SK-N-SH (cell line): ENCODE data around the gene CLEC16A. TPM values are rescaled to one million over a fixed set of nuclear protein-coding genes. Genes with fewer than 3 reads are reported as not detected.

Source experiments
- CTCF ChIA-PET: fragments of 300-600, 350-600 bp; formaldehyde crosslinking; extraction: SDS; loops from one replicate; lab custom pipeline; 2021; lab: Yijun Ruan, JAX
- POLR2A ChIA-PET: fragments of 350-600 bp; sonication (Branson Sonifier 250); formaldehyde crosslinking; extraction: SDS; loops from one replicate; lab custom pipeline; 2020; ENCODE audit warnings: antibody characterized with exemption, inconsistent platforms; lab: Yijun Ruan, JAX
- DNase-seq: peaks from one replicate; pipeline ENCODE4 v3.0.0; 2012
- H2AFZ ChIP-seq: fragments of 200-600 bp; sonication (generic); 2 replicates; pipeline ENCODE4 v1.8.1; 2016; ENCODE audit warnings: antibody characterized with exemption, mild to moderate bottlenecking, low read depth
- H3F3A ChIP-seq: fragments of 200-600 bp; sonication (generic); replicated peaks from 2 replicates; pipeline ENCODE3; 2016; ENCODE audit warnings: antibody characterized with exemption, mild to moderate bottlenecking; ENCODE audit not compliant: insufficient read depth
- H3K27ac ChIP-seq, 2 experiments: fragments of 200-500 bp in 1 of 2; fragments of 200-600 bp in 1 of 2; sonication (Bioruptor generic) in 1 of 2; sonication (generic), shearing (Covaris generic) in 1 of 2; 2 replicates each; pipeline versions ENCODE4 v1.5.1 to v1.6.1; 2014 to 2016; ENCODE audit warnings: low read depth in 2 of 2, inconsistent platforms in 1 of 2, low read length in 1 of 2, mild to moderate bottlenecking in 1 of 2, mixed read lengths in 1 of 2
- H3K27me3 ChIP-seq: fragments of 200-600 bp; sonication (generic), shearing (Covaris generic); 2 replicates; pipeline ENCODE4 v1.6.1; 2016; ENCODE audit warnings: mixed run types; ENCODE audit not compliant: insufficient read depth
- H3K36me3 ChIP-seq, 2 experiments: fragments of 200-500 bp in 1 of 2; fragments of 200-600 bp in 1 of 2; sonication (Bioruptor generic) in 1 of 2; sonication (generic) in 1 of 2; replicated peaks in 1 of 2; 2 replicates each; pipeline versions ENCODE3 to v1.5.1; 2014 to 2016; ENCODE audit warnings: low read length in 1 of 2, mild to moderate bottlenecking in 1 of 2; ENCODE audit not compliant: insufficient read depth in 2 of 2, control insufficient read depth in 1 of 2
- H3K4me1 ChIP-seq, 2 experiments: fragments of 200-500 bp in 1 of 2; fragments of 200-600 bp in 1 of 2; sonication (Bioruptor generic) in 1 of 2; sonication (generic), shearing (Covaris generic) in 1 of 2; 2 replicates each; pipeline versions ENCODE4 v1.5.1 to v1.6.1; 2014 to 2016; ENCODE audit warnings: low read depth in 1 of 2, low read length in 1 of 2, mixed run types in 1 of 2; ENCODE audit not compliant: insufficient read depth in 2 of 2, control insufficient read depth in 1 of 2
- H3K4me2 ChIP-seq: fragments of 200-600 bp; sonication (generic), shearing (Covaris generic); 2 replicates; pipeline ENCODE4 v1.6.1; 2017; ENCODE audit warnings: mixed run types
- H3K4me3 ChIP-seq, 2 experiments: fragments of 200-500 bp in 1 of 2; fragments of 200-600 bp in 1 of 2; sonication (Bioruptor generic) in 1 of 2; sonication (generic), shearing (Covaris generic) in 1 of 2; 2 replicates each; pipeline versions ENCODE4 v1.5.1 to v1.8.1; 2014 to 2016; ENCODE audit warnings: low read depth in 2 of 2, inconsistent platforms in 1 of 2, low read length in 1 of 2, mild to moderate bottlenecking in 1 of 2, mixed read lengths in 1 of 2, moderate library complexity in 1 of 2
- H3K79me2 ChIP-seq: fragments of 200-600 bp; sonication (generic); 2 replicates; pipeline ENCODE4 v1.8.1; 2017; ENCODE audit warnings: mild to moderate bottlenecking; ENCODE audit not compliant: insufficient read depth
- H3K9ac ChIP-seq: fragments of 200-600 bp; sonication (generic); 2 replicates; pipeline ENCODE4 v1.6.1; 2017; ENCODE audit warnings: mixed run types
- H3K9me2 ChIP-seq: fragments of 200-600 bp; sonication (generic); 2 replicates; pipeline ENCODE4 v1.6.1; 2017; ENCODE audit warnings: mixed run types
- H3K9me3 ChIP-seq: fragments of 200-600 bp; sonication (generic); 2 replicates; pipeline ENCODE4 v1.6.1; 2017; ENCODE audit warnings: mixed run types, mild to moderate bottlenecking, moderate library complexity
- H4K20me1 ChIP-seq: fragments of 200-600 bp; sonication (generic); 2 replicates; pipeline ENCODE4 v1.6.1; 2017; ENCODE audit warnings: mild to moderate bottlenecking, mixed run types; ENCODE audit not compliant: insufficient read depth
- CHD2 ChIP-seq: fragments of 150-350 bp; IDR thresholded peaks from 2 replicates; pipeline ENCODE4 v1.6.1; 2018; ENCODE audit warnings: low read length; ENCODE audit not compliant: partially characterized antibody
- CTCF ChIP-seq: fragments of 200-600 bp; sonication (generic); IDR thresholded peaks from 2 replicates; pipeline ENCODE4 v1.6.1; 2017; ENCODE audit warnings: antibody characterized with exemption, mild to moderate bottlenecking, moderate library complexity
- EP300 ChIP-seq, 2 experiments: IDR thresholded peaks; 2 replicates each; pipeline versions ENCODE4 v1.4.0 to v1.6.1; 2012; ENCODE audit warnings: borderline replicate concordance in 1 of 2, low read depth in 1 of 2, low read length in 1 of 2
- GABPA ChIP-seq: IDR thresholded peaks from 2 replicates; pipeline ENCODE4 v1.4.0; 2012; ENCODE audit warnings: low read depth, mild to moderate bottlenecking
- GATA2 ChIP-seq: sonication (generic); formaldehyde crosslinking; IDR thresholded peaks from 2 replicates; pipeline ENCODE4 v1.5.0; 2020; ENCODE audit warnings: mild to moderate bottlenecking, missing genetic modification reagents
- JUND ChIP-seq: IDR thresholded peaks from 2 replicates; pipeline ENCODE4 v1.4.0; 2012
- MAX ChIP-seq: IDR thresholded peaks from 2 replicates; pipeline ENCODE4 v1.4.0; 2012; ENCODE audit warnings: low read depth
- PBX3 ChIP-seq: IDR thresholded peaks from 2 replicates; pipeline ENCODE4; 2012
- RAD21 ChIP-seq: IDR thresholded peaks from 2 replicates; pipeline ENCODE4 v1.6.1; 2012; ENCODE audit warnings: mild to moderate bottlenecking, low read length
- RCOR1 ChIP-seq: fragments of 150-350 bp; IDR thresholded peaks from 2 replicates; pipeline ENCODE4 v1.6.1; 2017; ENCODE audit warnings: antibody characterized with exemption, low read length
- RFX5 ChIP-seq: IDR thresholded peaks from 2 replicates; pipeline ENCODE4 v1.6.1; 2012; ENCODE audit warnings: mild to moderate bottlenecking, improper control_type of control experiment, low read length
- SMC3 ChIP-seq: IDR thresholded peaks from 2 replicates; pipeline ENCODE4 v1.6.1; 2012; ENCODE audit warnings: low read depth, low read length, improper control_type of control experiment
- USF2 ChIP-seq: fragments of 150-350 bp; IDR thresholded peaks from 2 replicates; pipeline ENCODE4 v1.6.1; 2017; ENCODE audit warnings: antibody characterized with exemption, low read length, low read depth, borderline replicate concordance
- WGBS: methylation state at CpG from one replicate; pipeline ENCODE4 v1.1.6; 2017; ENCODE audit warnings: low lambda C conversion rate; 5-methylcytosine and 5-hydroxymethylcytosine counted together
- polyA plus RNA-seq, 3 experiments: library from polyadenylated mRNA; depleted of rRNA; stranded (reverse); fragments of >200 nt; gene quantifications; 2 replicates each; pipeline ENCODE4 v1.2.3, GENCODE V29; 2012

CLEC16A gene
- polyA plus RNA-seq, 1 of the 3 experiments (the other 2 are of a cell fraction), result 13.7 TPM

- Histone ChIP-seq H3K9ac (no peak overlapping the region; the same call in 1 of the 2 replicates), H3K4me3 (no peak overlapping the region; a peak in 1 of 4 replicates), H3K9me2 (no peaks in the 10 kb centered on the region), H3K27me3 (no peaks in the 10 kb centered on the region)
- peak; percentile 63 for DNase-seq
- TF ChIP-seq EP300 (IDR thresholded peaks at IDR 0.05; ENCODE audit: borderline replicate concordance in 1 of 2, low read depth in 1 of 2, low read length in 1 of 2) (no peak), RAD21 (peak; percentile 98), RFX5 (no peak), JUND (no peak), SMC3 (peak; percentile 89), CHD2 (no peak), PBX3 (no peak), MAX (0 out of 2 replicates have a peak, but pooled peaks have one; percentile 28), RCOR1 (no peak), GABPA (no peak), GATA2 (CRISPR knock-in tag) (no peak), CTCF (peak; percentile 85), USF2 (no peak)
- TF ChIP-seq, all 33 proteins: peak for 4
- ChIA-PET POLR2A (interaction anchor here (1.0 to 2.1 kb wide), 2 partner anchors 284 to 287 kb away, joined by 4 to 9 read pairs; partner anchors contain the start of gene SOCS1), CTCF (interaction anchor here (0.6 to 12.7 kb wide), 38 partner anchors 7 to 618 kb away, joined by 3 to 318 read pairs (median 4); partner anchors contain the start of genes CLEC16A and SOCS1)
- Histone ChIP-seq H3K36me3 (peaks cover 18 to 25% of the 10 kb centered on the region in 2 experiments), H4K20me1 (no peaks in the 10 kb centered on the region), H3K4me1 (peaks cover 5 to 21% of the 10 kb centered on the region in 2 experiments; a peak in 3 of 4 replicates), H3K79me2 (no peaks in the 10 kb centered on the region), H2AFZ (no peak overlapping the region), H3K27ac (peak overlapping the region; percentile 29 to 38; a peak in 1 of 4 replicates), H3K4me2 (no peak overlapping the region; the same call in 1 of the 2 replicates), H3K9me3 (no peaks in the 10 kb centered on the region), H3F3A (peaks cover 12% of the 10 kb centered on the region)
- WGBS, result 38% methylated on average over 3 of the region's 3 CpGs
Observed at GRCh38 chr16:10971560-10971961, 27.2 kb downstream of the CLEC16A start.
